Measurements from ENCODE around the gene HES3.

GRCh38 chr1:6269720-6270400 is 25.9 kb downstream of the HES3 start:
- TF ChIP-seq POLR2AphosphoS5 (IDR thresholded peaks at IDR 0.05; ENCODE audit: low read depth, low read length) (no peak), POLR2A (IDR thresholded peaks at IDR 0.05; ENCODE audit: low read depth, low read length) (no peak), POU2F2 (IDR thresholded peaks at IDR 0.05; ENCODE audit: low read depth, low read length) (no peak), TAF1 (IDR thresholded peaks at IDR 0.05; ENCODE audit: low read depth, low read length) (no peak), SPI1 (IDR thresholded peaks at IDR 0.05; ENCODE audit: low read depth, low read length) (no peak), PAX5 (IDR thresholded peaks at IDR 0.05; ENCODE audit: insufficient read depth, low read length, severe bottlenecking) (no peak)

All from GM12891 (cell line).